Measurements from ENCODE around the gene TARDBP. TPM values are rescaled to one million over a fixed set of nuclear protein-coding genes. Genes with fewer than 3 reads are reported as not detected.

Gene TARDBP
- total RNA-seq (2014; rRNA removed; shearing (Covaris generic)) = 67.7 and 85.0 TPM in 2 replicates

GRCh38 chr1:11012260-11013159 lies at the start of gene TARDBP:
Gene TARDBP (plus strand): TSS chr1:11012654. CDS start chr1:11013728, 1,074 bp downstream.

GRCh38 chr1:11046625-11047365 lies 34.3 kb downstream of the TARDBP start, which contains the start of gene MASP2:
Gene MASP2 (minus strand): TSS chr1:11047239. CDS start chr1:11047207, 32 bp downstream.

GRCh38 chr1:11059968-11060830 lies 47.7 kb downstream of the TARDBP start, which contains the start of gene SRM:
Gene SRM (minus strand): TSS chr1:11060018. CDS start chr1:11059943, 75 bp downstream.

Other genes with a start within 250 kb of the TARDBP start
- 0.88 and 0.98 TPM in 2 replicates for gene CASZ1, start 216.0 kb upstream of the TARDBP start, total RNA-seq (2014; rRNA removed; shearing (Covaris generic))
- 0.15 and 0.82 TPM in 2 replicates for gene MASP2, start 34.6 kb downstream of the TARDBP start, total RNA-seq (2014; rRNA removed; shearing (Covaris generic))
- 39.3 and 46.0 TPM in 2 replicates for gene SRM, start 47.4 kb downstream of the TARDBP start, total RNA-seq (2014; rRNA removed; shearing (Covaris generic))
- gene EXOSC10, start 87.2 kb downstream of the TARDBP start, total RNA-seq (2014; rRNA removed; shearing (Covaris generic)) = 76.6 and 93.9 TPM in 2 replicates
- 0.08 TPM in 1 of 2 replicates, not detected in the other for gene ANGPTL7, start 176.7 kb downstream of the TARDBP start, total RNA-seq (2014; rRNA removed; shearing (Covaris generic))
- gene MTOR, start 249.9 kb downstream of the TARDBP start, total RNA-seq (2014; rRNA removed; shearing (Covaris generic)) = 30.8 and 36.7 TPM in 2 replicates

All from A375 (cell line).